ENCODE measurements around the gene NAGK. TPM values are rescaled to one million over a fixed set of nuclear protein-coding genes. Genes with fewer than 3 reads are reported as not detected.
A peak's percentile ranks its signal among the peaks of the same experiment; 100 is the strongest.
"Not testable (repeated sequence)": the region's sequence is repeated elsewhere in the genome, so short reads cannot be mapped to it uniquely, and the experiment has no call there.

NAGK gene
- total RNA-seq, 1 donor from 2014 or later = 35.0 TPM

DNA sequence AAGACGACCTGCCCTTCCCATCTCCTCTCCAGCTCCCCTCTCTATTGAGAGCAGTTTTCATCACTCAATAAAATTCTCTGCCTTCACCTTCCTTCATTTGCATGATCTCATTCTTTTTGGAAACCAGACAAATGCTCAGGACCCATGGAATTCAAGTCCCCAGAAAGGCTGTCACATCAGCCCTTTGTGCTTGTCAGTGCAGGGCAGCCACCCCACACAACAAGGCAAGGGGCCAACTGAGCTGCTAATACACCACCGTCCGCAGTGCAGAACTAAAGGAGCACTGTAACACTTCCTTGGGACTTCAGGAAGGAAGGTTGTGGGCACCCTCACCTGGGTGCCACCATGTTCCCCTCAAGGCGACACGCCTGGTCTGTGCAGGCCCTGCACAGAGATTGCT is 35.4 kb downstream of the NAGK start:
- H3K9ac ChIP-seq (ENCODE audit: low read depth in 1 of 3, low read length in 3 of 3) = no peak overlapping the region

DNA sequence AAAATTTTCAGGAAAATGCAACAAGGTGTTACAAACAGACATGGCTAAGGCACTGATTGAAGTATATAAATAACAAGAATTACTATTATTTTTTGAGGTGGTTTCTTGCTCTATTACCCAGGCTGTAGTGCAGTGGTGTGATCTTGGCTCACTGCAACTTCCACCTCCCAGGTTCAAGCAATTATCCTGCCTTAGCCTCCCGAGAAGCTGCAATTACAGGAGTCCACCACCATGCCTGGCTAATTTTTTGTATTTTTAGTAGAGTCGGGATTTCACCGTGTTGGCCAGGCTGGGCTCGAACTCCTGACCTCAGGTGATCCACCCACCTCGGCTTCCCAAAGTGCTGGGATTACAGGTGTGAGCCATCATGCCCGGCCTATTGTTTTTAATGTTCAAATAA is 38.0 kb downstream of the NAGK start:
- not testable (repeated sequence) for H3K4me3 ChIP-seq (ENCODE audit: low read length in 3 of 3); H3K27ac ChIP-seq (ENCODE audit: low read depth, low read length); H3K4me1 ChIP-seq (ENCODE audit: control insufficient read depth in 3 of 3, insufficient read depth in 3 of 3, low read length in 3 of 3); H3K9me3 ChIP-seq (ENCODE audit: control insufficient read depth in 3 of 3, low read length in 3 of 3); H3K9ac ChIP-seq (ENCODE audit: low read depth in 1 of 3, low read length in 3 of 3); H3K27me3 ChIP-seq (ENCODE audit: control insufficient read depth in 3 of 3, insufficient read depth in 3 of 3, low read length in 3 of 3)
- peaks cover 5 to 16% (median 15%) of the 10 kb centered on the region in 3 donors for H3K36me3 ChIP-seq (ENCODE audit: control insufficient read depth in 3 of 3, insufficient read depth in 3 of 3, low read length in 3 of 3)

More for the DNA sequence above, 35.4 kb downstream of the NAGK start:
- H3K36me3 ChIP-seq (ENCODE audit: control insufficient read depth in 3 of 3, insufficient read depth in 3 of 3, low read length in 3 of 3) = peaks cover 1 to 6% (median 3%) of the 10 kb centered on the region in 3 donors
- H3K4me1 ChIP-seq (ENCODE audit: control insufficient read depth in 3 of 3, insufficient read depth in 3 of 3, low read length in 3 of 3) = no peaks in the 10 kb centered on the region
- H3K9me3 ChIP-seq (ENCODE audit: control insufficient read depth in 3 of 3, low read length in 3 of 3) = no peaks in the 10 kb centered on the region
- H3K27me3 ChIP-seq (ENCODE audit: control insufficient read depth in 3 of 3, insufficient read depth in 3 of 3, low read length in 3 of 3) = no peaks in the 10 kb centered on the region
- H3K4me3 ChIP-seq (ENCODE audit: low read length in 3 of 3) = no peak overlapping the region
- no peak overlapping the region for H3K27ac ChIP-seq (ENCODE audit: low read depth, low read length)

- no peak overlapping the region for H3K9ac ChIP-seq (ENCODE audit: low read depth in 1 of 3, low read length in 3 of 3)
- H3K27me3 ChIP-seq (ENCODE audit: control insufficient read depth in 3 of 3, insufficient read depth in 3 of 3, low read length in 3 of 3) = no peaks in the 10 kb centered on the region
- H3K4me3 ChIP-seq (ENCODE audit: low read length in 3 of 3) = no peak overlapping the region
- H3K27ac ChIP-seq (ENCODE audit: low read depth, low read length) = no peak overlapping the region
- H3K36me3 ChIP-seq (ENCODE audit: control insufficient read depth in 3 of 3, insufficient read depth in 3 of 3, low read length in 3 of 3) = peaks cover 5 to 18% (median 17%) of the 10 kb centered on the region in 3 donors
- H3K9me3 ChIP-seq (ENCODE audit: control insufficient read depth in 3 of 3, low read length in 3 of 3) = no peaks in the 10 kb centered on the region
- H3K4me1 ChIP-seq (ENCODE audit: control insufficient read depth in 3 of 3, insufficient read depth in 3 of 3, low read length in 3 of 3) = no peaks in the 10 kb centered on the region
Measured at GRCh38 chr2:71108091-71108490, 39.6 kb downstream of the NAGK start.

DNA sequence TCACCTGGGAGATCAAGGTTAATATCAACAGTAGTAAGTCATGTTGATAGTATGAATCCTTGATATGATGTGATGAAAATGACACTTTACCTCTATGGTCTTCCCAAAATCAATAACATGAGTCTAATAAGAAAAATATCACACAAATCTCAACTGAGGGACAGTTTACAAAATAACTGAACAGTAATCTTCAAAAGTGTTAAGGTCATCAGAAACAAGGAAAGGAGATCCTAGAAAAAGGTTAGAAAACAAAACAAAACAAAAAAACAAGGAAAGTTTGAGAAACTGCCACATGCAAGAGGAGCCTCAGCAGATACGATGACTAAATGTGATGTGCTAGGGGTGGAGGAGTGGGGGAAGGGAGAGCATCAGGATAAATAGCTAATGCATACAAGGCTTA is 45.4 kb downstream of the NAGK start:
- H3K27ac ChIP-seq (ENCODE audit: low read depth, low read length) = no peak overlapping the region
- H3K27me3 ChIP-seq (ENCODE audit: control insufficient read depth in 3 of 3, insufficient read depth in 3 of 3, low read length in 3 of 3) = no peaks in the 10 kb centered on the region
- H3K9me3 ChIP-seq (ENCODE audit: control insufficient read depth in 3 of 3, low read length in 3 of 3) = no peaks in the 10 kb centered on the region
- H3K4me1 ChIP-seq (ENCODE audit: control insufficient read depth in 3 of 3, insufficient read depth in 3 of 3, low read length in 3 of 3) = no peaks in the 10 kb centered on the region
- H3K36me3 ChIP-seq (ENCODE audit: control insufficient read depth in 3 of 3, insufficient read depth in 3 of 3, low read length in 3 of 3) = peaks cover 14 to 35% (median 33%) of the 10 kb centered on the region in 3 donors
- H3K9ac ChIP-seq (ENCODE audit: low read depth in 1 of 3, low read length in 3 of 3) = no peak overlapping the region
- no peak overlapping the region for H3K4me3 ChIP-seq (ENCODE audit: low read length in 3 of 3)

GRCh38 chr2:71117063-71117462 is 48.6 kb downstream of the NAGK start:
- Histone ChIP-seq H3K36me3 (ENCODE audit: control insufficient read depth in 3 of 3, insufficient read depth in 3 of 3, low read length in 3 of 3) (peaks cover 17 to 39% (median 38%) of the 10 kb centered on the region in 3 donors), H3K27ac (ENCODE audit: low read depth, low read length) (no peak overlapping the region)

DNA sequence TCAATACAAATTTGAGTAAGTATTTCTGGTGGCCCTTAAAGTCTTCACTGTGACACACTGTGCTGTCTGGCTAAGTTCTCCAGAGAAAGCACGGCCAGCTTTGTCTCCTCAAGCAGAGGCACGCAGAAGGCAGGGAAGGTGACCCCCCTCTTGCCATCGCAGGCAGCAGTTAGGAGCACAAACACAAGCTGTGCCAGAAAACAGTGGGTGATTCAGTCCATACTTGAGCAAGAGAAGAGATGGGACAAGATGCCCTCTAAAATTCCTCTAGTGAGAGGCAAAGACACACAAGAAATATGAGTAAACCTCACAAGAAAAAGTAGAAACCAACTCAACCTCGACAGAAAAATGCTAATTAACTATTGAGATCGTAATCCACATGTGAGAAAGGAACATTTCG is 51.7 kb downstream of the NAGK start:
- no peak overlapping the region for H3K4me3 ChIP-seq (ENCODE audit: low read length in 3 of 3)
- no peaks in the 10 kb centered on the region for H3K9me3 ChIP-seq (ENCODE audit: control insufficient read depth in 3 of 3, low read length in 3 of 3)
- H3K4me1 ChIP-seq (ENCODE audit: control insufficient read depth in 3 of 3, insufficient read depth in 3 of 3, low read length in 3 of 3) = peaks cover 0 to 3% (median 0%) of the 10 kb centered on the region in 3 donors
- H3K9ac ChIP-seq (ENCODE audit: low read depth in 1 of 3, low read length in 3 of 3) = no peak overlapping the region
- H3K36me3 ChIP-seq (ENCODE audit: control insufficient read depth in 3 of 3, insufficient read depth in 3 of 3, low read length in 3 of 3) = peaks cover 22 to 33% (median 30%) of the 10 kb centered on the region in 3 donors
- H3K27me3 ChIP-seq (ENCODE audit: control insufficient read depth in 3 of 3, insufficient read depth in 3 of 3, low read length in 3 of 3) = no peaks in the 10 kb centered on the region
- no peak overlapping the region for H3K27ac ChIP-seq (ENCODE audit: low read depth, low read length)

More at GRCh38 chr2:71117063-71117462, 48.6 kb downstream of the NAGK start:
- no peaks in the 10 kb centered on the region for H3K27me3 ChIP-seq (ENCODE audit: control insufficient read depth in 3 of 3, insufficient read depth in 3 of 3, low read length in 3 of 3)
- H3K4me1 ChIP-seq (ENCODE audit: control insufficient read depth in 3 of 3, insufficient read depth in 3 of 3, low read length in 3 of 3) = no peaks in the 10 kb centered on the region
- no peaks in the 10 kb centered on the region for H3K9me3 ChIP-seq (ENCODE audit: control insufficient read depth in 3 of 3, low read length in 3 of 3)
- H3K9ac ChIP-seq (ENCODE audit: low read depth in 1 of 3, low read length in 3 of 3) = peak overlapping the region in 1 of 3 donors; percentile 3
- H3K4me3 ChIP-seq (ENCODE audit: low read length in 3 of 3) = no peak overlapping the region

DNA sequence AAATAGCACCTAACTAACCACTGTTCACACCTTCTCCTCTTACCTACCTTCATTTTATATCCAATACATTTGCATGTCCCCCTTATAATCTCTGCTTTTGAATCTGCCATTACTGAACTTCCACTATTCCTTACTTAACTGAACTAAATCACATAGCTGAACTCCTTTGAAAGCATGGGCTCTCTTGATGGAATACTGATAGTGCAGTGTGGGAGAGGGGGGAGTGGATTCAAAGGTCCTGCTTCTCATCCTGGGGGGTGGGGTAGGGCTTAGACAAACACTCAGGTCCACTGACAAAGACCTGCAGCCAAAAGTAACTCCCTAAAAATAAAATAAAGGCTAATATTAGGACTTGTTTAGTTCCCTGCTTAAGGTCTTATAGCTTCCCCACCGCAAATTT is 53.0 kb downstream of the NAGK start:
- H3K4me1 ChIP-seq (ENCODE audit: control insufficient read depth in 3 of 3, insufficient read depth in 3 of 3, low read length in 3 of 3) = peaks cover 0 to 3% (median 0%) of the 10 kb centered on the region in 3 donors
- H3K36me3 ChIP-seq (ENCODE audit: control insufficient read depth in 3 of 3, insufficient read depth in 3 of 3, low read length in 3 of 3) = peaks cover 22 to 33% (median 30%) of the 10 kb centered on the region in 3 donors
- H3K27ac ChIP-seq (ENCODE audit: low read depth, low read length) = no peak overlapping the region
- H3K9me3 ChIP-seq (ENCODE audit: control insufficient read depth in 3 of 3, low read length in 3 of 3) = no peaks in the 10 kb centered on the region
- H3K4me3 ChIP-seq (ENCODE audit: low read length in 3 of 3) = no peak overlapping the region
- H3K27me3 ChIP-seq (ENCODE audit: control insufficient read depth in 3 of 3, insufficient read depth in 3 of 3, low read length in 3 of 3) = no peaks in the 10 kb centered on the region
- H3K9ac ChIP-seq (ENCODE audit: low read depth in 1 of 3, low read length in 3 of 3) = no peak overlapping the region

DNA sequence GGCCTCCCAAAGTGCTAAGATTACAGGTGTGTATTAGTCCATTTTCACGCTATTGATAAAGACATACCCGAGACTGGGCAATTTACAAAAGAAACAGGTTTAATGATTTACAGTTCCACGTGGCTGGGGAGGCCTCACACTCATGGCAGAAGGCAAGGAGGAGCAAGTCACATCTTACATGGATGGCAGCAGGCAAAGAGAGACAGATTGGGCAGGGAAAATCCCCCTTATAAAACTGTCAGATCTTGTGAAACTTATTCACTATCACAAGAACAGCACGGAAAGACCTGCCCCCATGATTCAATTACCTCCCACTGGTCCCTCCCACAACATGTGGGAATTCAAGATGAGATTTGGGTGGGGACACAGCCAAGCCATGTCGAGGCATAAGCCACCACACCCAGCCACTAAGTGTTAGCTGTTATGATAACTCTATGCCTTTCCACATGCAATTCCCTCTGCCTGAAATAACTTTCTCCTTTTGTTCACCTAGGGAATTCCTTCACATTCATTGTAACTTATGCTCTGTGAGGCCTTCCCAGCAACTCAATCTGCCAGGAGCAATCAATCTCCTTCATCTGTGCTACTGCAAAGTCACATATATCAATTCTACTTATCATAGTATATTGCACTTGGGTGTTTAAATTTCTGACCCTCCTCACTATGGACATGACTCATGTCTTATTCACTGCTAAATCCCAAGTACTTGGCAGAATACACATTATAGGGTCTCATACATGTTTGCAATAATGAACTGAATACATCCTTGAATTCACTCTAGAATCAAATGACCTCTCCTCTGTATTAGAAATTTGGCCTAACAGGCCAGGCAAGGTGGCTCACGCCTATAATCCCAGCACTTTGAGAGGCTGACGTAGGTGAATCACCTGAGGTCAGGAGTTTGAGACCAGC is 54.2 kb downstream of the NAGK start:
- Histone ChIP-seq H3K36me3 (ENCODE audit: control insufficient read depth in 3 of 3, insufficient read depth in 3 of 3, low read length in 3 of 3) (peaks cover 20 to 32% (median 30%) of the 10 kb centered on the region in 3 donors), H3K27ac (ENCODE audit: low read depth, low read length) (no peak overlapping the region), H3K9me3 (ENCODE audit: control insufficient read depth in 3 of 3, low read length in 3 of 3) (no peaks in the 10 kb centered on the region), H3K4me3 (ENCODE audit: low read length in 3 of 3) (no peak overlapping the region), H3K27me3 (ENCODE audit: control insufficient read depth in 3 of 3, insufficient read depth in 3 of 3, low read length in 3 of 3) (no peaks in the 10 kb centered on the region), H3K9ac (ENCODE audit: low read depth in 1 of 3, low read length in 3 of 3) (no peak overlapping the region), H3K4me1 (ENCODE audit: control insufficient read depth in 3 of 3, insufficient read depth in 3 of 3, low read length in 3 of 3) (peaks cover 0 to 6% (median 0%) of the 10 kb centered on the region in 3 donors)

- H3K36me3 ChIP-seq (ENCODE audit: control insufficient read depth in 3 of 3, insufficient read depth in 3 of 3, low read length in 3 of 3) = peaks cover 5 to 12% (median 11%) of the 10 kb centered on the region in 3 donors
- no peak overlapping the region for H3K27ac ChIP-seq (ENCODE audit: low read depth, low read length)
- H3K9me3 ChIP-seq (ENCODE audit: control insufficient read depth in 3 of 3, low read length in 3 of 3) = no peaks in the 10 kb centered on the region
- no peak overlapping the region for H3K4me3 ChIP-seq (ENCODE audit: low read length in 3 of 3)
- H3K27me3 ChIP-seq (ENCODE audit: control insufficient read depth in 3 of 3, insufficient read depth in 3 of 3, low read length in 3 of 3) = no peaks in the 10 kb centered on the region
- no peak overlapping the region for H3K9ac ChIP-seq (ENCODE audit: low read depth in 1 of 3, low read length in 3 of 3)
- peaks cover 6 to 15% (median 6%) of the 10 kb centered on the region in 3 donors for H3K4me1 ChIP-seq (ENCODE audit: control insufficient read depth in 3 of 3, insufficient read depth in 3 of 3, low read length in 3 of 3)
Measured at GRCh38 chr2:71125506-71126294, 57.3 kb downstream of the NAGK start.
